DMS79 treated with DMSO at 0.1 percent for 48 hours (cell line): ENCODE data around the gene ISG20.

Experiments
- DNase-seq: peaks from one replicate; lab custom pipeline; 2025; lab: John Stamatoyannopoulos, UW

Gene ISG20

DNA sequence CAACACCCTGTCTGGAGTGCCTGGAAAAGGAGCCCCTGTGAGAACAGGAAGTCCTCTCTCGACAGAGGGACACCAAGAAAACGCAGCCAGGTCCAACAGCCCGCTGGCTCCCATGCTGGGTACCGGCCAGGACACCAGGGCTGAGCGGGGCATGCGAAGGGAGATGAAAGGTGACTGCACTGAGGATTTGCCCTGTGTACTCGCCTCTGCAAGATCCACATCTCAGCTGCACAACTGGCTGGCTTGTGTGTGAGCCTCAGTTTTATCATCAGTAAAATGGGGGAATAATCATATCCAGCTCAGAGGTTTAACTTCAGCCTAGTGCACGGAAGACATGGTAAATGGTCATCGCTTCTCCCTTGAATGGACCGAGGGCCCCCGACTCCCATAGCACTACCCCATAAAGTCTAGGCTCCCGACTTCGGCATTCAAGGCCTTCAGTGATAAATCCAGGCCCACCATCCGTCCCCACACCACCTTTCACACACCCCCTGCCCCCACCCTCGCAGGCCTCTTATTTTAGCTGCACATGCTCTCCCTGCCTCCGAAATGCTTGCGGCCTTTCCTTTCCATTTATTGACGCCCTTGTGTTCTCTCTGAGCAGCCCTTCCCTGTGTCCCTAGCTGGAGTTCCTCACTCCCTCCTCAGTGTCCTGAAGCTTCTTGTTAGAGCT, 15.8 kb downstream of the ISG20 start:
- DNase-seq, result no peak

GRCh38 chr15:88655103-88655553, 16.3 kb downstream of the ISG20 start:
- DNase-seq, result no peak

DNA sequence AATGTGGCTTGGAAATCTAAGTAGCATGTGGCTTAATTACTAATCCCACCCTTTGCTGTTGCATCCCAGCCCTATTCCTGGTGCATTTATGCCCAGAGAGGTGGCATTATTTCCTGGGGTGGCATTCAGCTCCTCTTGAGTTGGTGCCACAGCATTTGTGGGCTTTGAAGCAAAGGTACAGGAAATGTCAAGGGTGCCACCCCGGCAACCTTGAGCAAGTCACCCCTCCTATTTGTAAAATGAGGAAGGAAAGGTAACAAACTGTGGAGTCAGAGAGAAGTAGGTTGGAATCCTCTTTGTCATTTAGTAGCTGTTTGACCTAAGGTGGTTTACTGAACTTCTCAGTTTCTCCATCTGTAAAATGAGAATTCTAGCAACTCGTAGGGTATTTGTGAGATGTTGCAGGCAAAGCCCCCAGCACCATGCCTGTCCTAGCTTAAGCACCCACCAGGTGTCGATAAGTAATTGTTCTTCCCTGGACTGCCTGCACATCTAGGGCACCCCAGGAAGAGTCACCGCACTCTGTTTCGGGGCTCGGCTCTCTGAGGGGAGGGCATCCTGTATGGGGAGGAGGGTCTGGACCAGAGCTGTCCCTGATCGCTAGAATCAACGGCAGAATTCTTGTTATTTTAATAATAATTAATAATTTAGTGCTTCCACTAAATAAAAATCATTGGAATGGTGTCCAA, 17.1 kb downstream of the ISG20 start:
- DNase-seq, result no peak

DNA sequence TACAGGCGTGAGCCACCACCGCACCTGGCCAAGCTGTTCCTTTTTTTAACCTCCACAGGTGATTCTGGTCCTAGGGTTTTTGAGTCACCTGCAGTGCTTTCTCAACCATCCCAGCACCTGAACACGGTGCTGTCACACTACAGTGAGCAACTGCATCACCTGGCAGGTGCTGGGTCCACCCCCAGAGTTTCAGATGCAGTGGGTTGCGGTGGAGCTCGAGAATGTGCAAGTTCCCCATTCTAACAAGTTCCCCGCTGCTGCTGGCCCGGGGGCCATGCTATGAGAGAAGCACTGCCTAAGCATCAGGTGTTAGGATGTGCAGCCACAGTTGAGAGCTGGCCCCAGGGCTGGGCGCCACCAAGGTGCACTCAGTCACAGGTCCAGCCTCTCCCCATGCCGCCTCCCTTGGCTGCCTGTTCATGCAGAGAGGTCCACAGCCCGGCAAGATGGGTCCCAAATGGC, 18.0 kb downstream of the ISG20 start:
- DNase-seq, result no peak

- DNase-seq, result no peak
These were observed 18.7 kb downstream of the ISG20 start for GRCh38 chr15:88657326-88658069.

GRCh38 chr15:88658070-88658965, 19.5 kb downstream of the ISG20 start:
- DNase-seq, result no peak

DNA sequence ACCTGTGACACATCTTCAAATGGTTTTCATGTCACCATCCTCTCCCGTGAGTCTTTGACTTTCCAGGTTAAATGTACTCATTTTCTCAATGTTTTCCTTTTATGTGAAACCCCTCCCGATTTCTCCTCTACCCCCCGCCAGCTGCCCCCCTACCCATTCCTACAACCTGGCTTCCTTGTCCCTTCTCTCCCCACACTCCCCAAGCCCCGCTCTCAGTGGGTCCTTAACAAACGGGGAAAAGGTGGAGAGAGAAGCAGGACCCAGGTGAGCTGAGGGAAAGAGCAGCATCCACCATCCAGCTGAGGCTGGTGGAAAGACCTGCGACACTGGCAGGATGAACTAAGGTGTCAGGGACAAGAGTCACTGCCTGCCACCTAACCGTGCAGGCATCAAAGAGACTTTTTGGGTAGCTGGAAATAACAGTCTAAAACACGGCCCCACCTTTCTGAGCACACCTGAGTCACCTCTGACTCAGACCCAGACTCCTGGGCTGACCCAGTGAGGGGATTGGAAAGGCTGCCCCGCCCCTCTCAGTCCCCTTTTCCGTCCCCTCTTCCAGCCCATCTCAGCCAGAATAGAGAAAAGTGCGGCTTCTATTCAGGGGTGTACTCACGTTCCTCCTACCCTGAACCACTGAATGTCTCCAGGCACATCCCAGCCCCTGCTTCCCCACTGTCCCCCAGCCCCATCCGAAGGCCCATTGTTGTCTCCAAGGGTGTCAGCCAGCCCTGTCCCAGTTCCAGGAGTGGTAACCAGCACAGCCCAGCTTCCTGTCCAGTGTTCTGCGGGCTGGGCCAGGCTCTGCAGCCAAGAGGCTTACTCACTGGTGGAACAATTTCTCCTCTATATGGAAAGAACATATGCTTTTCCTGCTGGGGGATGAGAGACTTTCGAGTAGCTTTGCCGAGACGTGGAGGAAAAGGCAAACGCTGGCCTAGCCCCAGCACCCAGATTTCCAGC, 20.4 kb downstream of the ISG20 start:
- DNase-seq, result no peak

DNA sequence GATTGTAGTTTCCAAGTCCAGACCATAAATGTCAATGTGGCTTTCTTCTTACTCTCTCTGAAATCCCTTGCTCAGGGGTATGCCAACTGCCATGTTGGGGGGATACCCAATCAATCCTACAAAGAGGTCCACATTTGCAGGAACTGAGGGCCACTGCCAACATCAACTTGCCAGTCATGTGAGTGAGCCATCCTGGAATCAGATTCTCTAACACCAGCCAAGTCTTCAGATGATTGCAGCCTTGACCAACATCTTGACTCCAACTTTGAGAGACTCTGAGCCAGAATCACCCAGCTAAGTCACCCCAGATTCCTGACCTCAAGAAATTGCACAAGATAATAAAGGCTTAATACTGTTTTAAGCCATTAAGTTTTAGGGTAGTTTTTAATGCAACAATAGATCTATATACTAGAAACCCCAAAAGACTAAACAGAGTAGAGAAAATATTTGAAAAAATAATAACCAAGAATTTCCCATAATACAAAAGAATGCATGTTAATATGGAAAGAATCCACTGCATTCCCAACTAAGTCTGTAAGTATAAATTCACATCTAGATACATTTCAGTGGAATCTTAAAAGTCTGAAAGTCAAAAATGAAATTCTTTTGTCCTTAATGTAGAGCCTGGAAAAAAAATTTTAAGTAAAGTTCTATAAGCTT, 22.4 kb downstream of the ISG20 start:
- DNase-seq, result no peak

DNA sequence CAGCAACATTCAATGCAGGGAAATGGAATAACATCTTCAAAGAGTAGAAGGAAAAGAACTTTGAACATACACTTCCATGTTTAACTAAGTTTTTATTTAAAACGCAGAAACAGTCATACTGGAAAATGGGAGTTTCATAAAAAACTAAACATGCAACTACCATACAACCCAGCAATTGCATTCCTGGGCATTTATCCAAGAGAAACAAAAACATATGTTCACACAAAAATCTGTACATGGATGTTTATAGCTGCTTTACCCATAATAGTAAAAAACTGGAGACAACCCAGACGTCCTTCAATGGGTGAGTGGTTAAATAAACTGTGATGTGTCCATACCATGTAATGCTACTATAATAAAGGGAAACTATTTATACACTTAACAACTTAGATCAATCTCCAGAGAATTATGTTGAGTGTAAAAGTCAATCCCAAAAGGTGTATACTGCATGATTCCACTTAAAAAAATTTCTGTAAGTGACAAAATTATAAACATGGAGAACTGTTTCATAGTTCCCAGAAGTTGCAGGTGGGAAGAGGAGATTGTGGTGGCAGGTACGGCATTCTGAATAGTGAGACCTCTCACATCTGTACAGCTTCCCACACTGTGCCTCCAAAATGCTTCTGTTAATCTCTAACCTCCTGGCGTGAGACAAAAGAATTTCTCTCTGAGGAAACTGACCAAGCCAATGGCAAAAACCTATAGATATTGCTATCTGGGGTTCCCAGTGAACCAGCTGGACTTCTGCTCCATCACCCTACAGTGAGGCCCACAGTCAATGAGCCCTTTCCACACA, 23.1 kb downstream of the ISG20 start:
- DNase-seq, result no peak

DNA sequence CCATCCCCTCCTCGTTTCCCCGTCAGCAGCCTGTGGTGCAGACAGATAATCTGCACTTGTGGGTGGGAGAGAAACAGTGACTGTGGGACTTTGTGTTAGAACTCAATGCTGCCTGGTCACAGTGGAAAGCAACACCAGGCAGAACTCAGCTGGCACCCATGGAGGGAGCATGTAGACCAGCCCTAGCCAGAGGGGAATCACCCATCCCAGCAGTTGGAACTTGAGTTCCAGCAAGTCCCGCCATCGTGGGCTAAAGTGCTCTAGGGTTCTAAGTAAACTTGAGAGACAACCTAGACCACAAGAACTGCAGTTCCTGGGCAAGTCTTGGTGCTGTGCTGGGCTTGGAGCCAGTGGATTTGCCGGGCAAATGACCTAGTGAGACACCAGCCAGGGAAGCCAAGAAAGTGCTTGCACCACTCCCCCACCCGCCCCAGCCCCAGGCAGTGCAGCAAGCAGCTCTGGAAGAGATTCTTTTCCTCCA, 24.4 kb downstream of the ISG20 start:
- DNase-seq, result no peak

GRCh38 chr15:88664151-88664778, 25.4 kb downstream of the ISG20 start:
- no peak for DNase-seq

GRCh38 chr15:88674661-88675060, 35.8 kb downstream of the ISG20 start:
- DNase-seq, result no peak

DNA sequence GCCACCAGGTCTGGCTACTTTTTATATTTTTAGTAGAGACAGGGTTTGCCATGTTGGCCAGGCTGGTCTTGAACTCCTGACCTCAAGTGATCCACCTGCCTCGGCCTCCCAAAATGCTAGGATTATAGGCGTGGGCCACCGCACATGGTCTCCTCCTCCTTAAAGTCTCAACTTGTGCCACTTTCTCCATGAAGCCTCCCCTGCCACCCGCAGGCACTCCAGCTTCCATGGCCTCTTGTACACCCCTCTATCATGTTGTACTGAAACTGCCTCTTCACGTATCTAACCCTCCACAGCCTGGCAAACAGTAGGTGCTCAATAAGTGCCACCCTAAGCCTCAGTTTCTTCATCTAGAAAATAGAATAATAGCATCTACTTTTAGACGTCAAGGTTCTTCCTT, 39.9 kb downstream of the ISG20 start:
- no peak for DNase-seq

- DNase-seq, result no peak
These were observed 41.6 kb downstream of the ISG20 start for GRCh38 chr15:88680241-88681001.

DNA sequence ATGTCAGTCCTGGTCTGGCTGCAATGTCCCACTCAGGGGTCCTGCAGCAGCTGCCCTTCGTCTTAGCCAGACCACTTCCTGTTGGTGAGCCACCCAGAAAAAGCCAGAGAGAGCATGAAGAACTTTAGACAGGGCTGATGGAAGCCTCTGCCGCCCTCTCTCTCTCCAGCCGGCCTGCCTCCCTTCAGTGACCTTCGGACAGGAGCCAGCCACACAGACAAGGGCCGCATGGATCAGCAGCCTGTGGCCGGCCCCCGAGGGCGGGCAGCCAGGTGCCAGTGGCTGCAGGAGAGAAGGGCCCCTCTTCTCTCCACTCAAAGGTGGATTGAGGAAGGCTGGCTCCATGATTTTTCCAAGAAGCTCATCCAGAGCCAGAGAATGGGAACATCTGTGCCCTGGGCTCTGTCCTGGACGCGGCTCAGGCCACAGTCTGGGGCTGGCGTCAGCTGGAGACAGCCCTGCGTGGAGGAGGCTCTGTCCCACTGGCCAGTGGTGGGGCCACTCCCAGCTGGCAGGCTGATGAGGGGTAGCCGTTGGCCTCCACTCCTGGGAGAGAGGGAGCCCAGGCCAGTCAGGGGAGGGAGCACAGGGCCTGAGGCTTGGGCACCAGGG, 42.9 kb downstream of the ISG20 start:
- no peak for DNase-seq

GRCh38 chr15:88684345-88684744, 45.5 kb downstream of the ISG20 start:
- no peak for DNase-seq

DNA sequence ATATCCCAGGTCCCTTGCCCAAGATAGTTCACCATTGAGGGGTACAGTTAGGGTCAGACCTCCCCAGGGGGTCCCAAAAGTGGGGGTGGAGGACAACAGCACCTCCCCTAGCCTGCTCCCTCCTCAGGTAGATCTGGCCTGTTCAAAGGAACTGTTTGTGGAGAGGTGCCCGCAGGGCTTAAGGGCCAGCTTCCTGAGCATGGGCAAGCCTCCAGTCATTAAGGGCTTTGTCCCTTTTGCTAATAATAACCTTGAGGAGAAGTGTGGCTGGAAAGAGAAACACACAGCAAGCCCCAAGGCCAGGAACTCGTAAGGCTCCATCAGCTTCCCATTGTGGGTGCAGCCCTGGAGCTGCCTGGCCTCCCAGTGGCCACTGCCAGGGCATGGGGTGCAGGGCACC, 47.4 kb downstream of the ISG20 start:
- no peak for DNase-seq
